Left ventricle myocardium inferior (tissue), 1 donor: ENCODE data around the gene NFIA. TPM values are rescaled to one million over a fixed set of nuclear protein-coding genes. Genes with fewer than 3 reads are reported as not detected.

Source experiments
- DNase-seq: peaks from one replicate; pipeline ENCODE4 v3.0.0-alpha.2; 2020
- H3K27ac ChIP-seq: fragments of 200-600 bp; replicated peaks from 2 replicates; pipeline ENCODE4 v1.8.0; 2021
- H3K27me3 ChIP-seq: fragments of 200-600 bp; 2 replicates; pipeline ENCODE4 v1.8.0; 2021; ENCODE audit warnings: low read depth
- H3K36me3 ChIP-seq: fragments of 200-600 bp; 2 replicates; pipeline ENCODE4 v1.8.0; 2021
- H3K4me1 ChIP-seq: fragments of 200-600 bp; 2 replicates; pipeline ENCODE4 v1.8.0; 2021
- H3K4me3 ChIP-seq: fragments of 200-600 bp; 2 replicates; pipeline ENCODE4 v1.8.0; 2021; ENCODE audit warnings: mild to moderate bottlenecking, moderate library complexity
- H3K9me3 ChIP-seq: fragments of 200-600 bp; replicated peaks from 2 replicates; pipeline ENCODE4 v1.8.0; 2021
- CTCF ChIP-seq: fragments of 200-600 bp; IDR thresholded peaks from 2 replicates; pipeline ENCODE4 v1.8.0; 2021; ENCODE audit warnings: antibody characterized with exemption, mild to moderate bottlenecking, borderline replicate concordance
- intact Hi-C: fragments of 100-400 bp; cut with micrococcal nuclease; formaldehyde crosslinking; loops from one replicate; pipeline ENCODE4 v1.11.0; 2022
- total RNA-seq: library from RNA; stranded (reverse); fragmentation: NEBNext Ultra II Directional; extraction: Animal tissue kit (Norgen Biotek cat#: 25700); gene quantifications from one replicate; pipeline ENCODE4 v1.2.1, GENCODE V29; 2021
- donor health status: DM: no; HTN: yes; CAD: no; lungs with severe emphysema.

The NFIA gene
- total RNA-seq, 1 donor from 2014 or later = 90.2 TPM

- Histone ChIP-seq H3K9me3 (no peaks in the 10 kb centered on the region), H3K27ac (no peak overlapping the region), H3K27me3 (no peaks in the 10 kb centered on the region), H3K4me1 (peaks cover 52% of the 10 kb centered on the region), H3K4me3 (no peak overlapping the region), H3K36me3 (no peaks in the 10 kb centered on the region)
- DNase-seq = no peak
- intact Hi-C loops = no loop called here
- no peak for TF ChIP-seq CTCF
Measured at GRCh38 chr1:61270107-61270506, 187.7 kb downstream of the NFIA start.

GRCh38 chr1:61270761-61271411 lies 188.5 kb downstream of the NFIA start:
- Histone ChIP-seq H3K27ac (no peak overlapping the region), H3K4me3 (no peak overlapping the region), H3K4me1 (peaks cover 56% of the 10 kb centered on the region), H3K36me3 (no peaks in the 10 kb centered on the region), H3K27me3 (no peaks in the 10 kb centered on the region), H3K9me3 (no peaks in the 10 kb centered on the region)
- intact Hi-C loops = no loop called here
- DNase-seq = no peak
- TF ChIP-seq CTCF = no peak

- H3K36me3 ChIP-seq = no peaks in the 10 kb centered on the region
- H3K9me3 ChIP-seq = no peaks in the 10 kb centered on the region
- peaks cover 61% of the 10 kb centered on the region for H3K4me1 ChIP-seq
- H3K4me3 ChIP-seq = no peak overlapping the region
- intact Hi-C loops = no loop called here
- no peak for DNase-seq
- H3K27me3 ChIP-seq = no peaks in the 10 kb centered on the region
- no peak for TF ChIP-seq CTCF
- no peak overlapping the region for H3K27ac ChIP-seq
Measured at GRCh38 chr1:61271412-61271789, 189.0 kb downstream of the NFIA start.

GRCh38 chr1:61273167-61273705 lies 190.9 kb downstream of the NFIA start:
- no peak for DNase-seq
- peak overlapping the region; percentile 67 for H3K27ac ChIP-seq
- peaks cover 68% of the 10 kb centered on the region for H3K4me1 ChIP-seq
- H3K36me3 ChIP-seq = no peaks in the 10 kb centered on the region
- intact Hi-C loops = no loop called here
- no peak for TF ChIP-seq CTCF
- H3K27me3 ChIP-seq = no peaks in the 10 kb centered on the region
- H3K4me3 ChIP-seq = no peak overlapping the region
- no peaks in the 10 kb centered on the region for H3K9me3 ChIP-seq

- no peak for TF ChIP-seq CTCF
- H3K9me3 ChIP-seq = no peaks in the 10 kb centered on the region
- no peak for DNase-seq
- no peak overlapping the region for H3K4me3 ChIP-seq
- H3K36me3 ChIP-seq = no peaks in the 10 kb centered on the region
- peak overlapping the region; percentile 67 for H3K27ac ChIP-seq
- no peaks in the 10 kb centered on the region for H3K27me3 ChIP-seq
- intact Hi-C loops = no loop called here
- peaks cover 68% of the 10 kb centered on the region for H3K4me1 ChIP-seq
Measured at GRCh38 chr1:61273861-61274260, 191.5 kb downstream of the NFIA start.
